Activated CD4-positive, CD25-positive, alpha-beta regulatory T cell treated with anti-CD3 and anti-CD28 coated beads, Interleukin-2, amount 50 U/mL, for 24 hours (primary cell): Measurements from ENCODE around the gene DAD1.

Experiments used
- ATAC-seq, 2 donors: fragments of 150-1000 bp; cut with Tn5 transposase; one replicate each; pipeline ENCODE4 v1.10.0; 2021; ENCODE audit warnings: mild to moderate bottlenecking in 1 of 2, moderate library complexity in 1 of 2

The DAD1 gene

DNA sequence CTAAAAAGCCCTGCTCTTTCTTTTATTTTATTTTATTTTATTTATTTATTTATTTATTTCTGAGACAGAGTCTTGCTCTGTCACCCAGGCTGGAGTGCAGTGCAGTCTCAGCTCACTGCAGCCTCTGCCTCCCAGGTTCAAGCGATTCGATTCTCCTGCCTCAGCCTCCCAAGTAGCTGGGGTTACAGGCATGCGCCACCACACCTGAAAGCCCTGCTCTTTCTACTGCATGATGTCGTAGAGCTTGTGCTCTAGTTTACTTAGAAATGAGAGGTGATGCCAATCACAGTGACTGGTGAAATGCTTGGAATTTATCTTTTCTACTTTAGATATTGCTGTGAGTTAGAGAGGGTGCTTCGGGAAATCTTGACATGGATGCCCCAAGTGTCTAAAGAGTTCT, 54.5 kb downstream of the DAD1 start:
- ATAC-seq: no peak

- no peak for ATAC-seq
Observed at GRCh38 chr14:22533739-22534359, 55.2 kb downstream of the DAD1 start.

GRCh38 chr14:22533057-22533704, 55.8 kb downstream of the DAD1 start:
- no peak for ATAC-seq

GRCh38 chr14:22532345-22533056, 56.5 kb downstream of the DAD1 start:
- ATAC-seq: no peak

- peak; percentile 81 to 83 for ATAC-seq
Observed at GRCh38 chr14:22531451-22532344, 57.3 kb downstream of the DAD1 start.

DNA sequence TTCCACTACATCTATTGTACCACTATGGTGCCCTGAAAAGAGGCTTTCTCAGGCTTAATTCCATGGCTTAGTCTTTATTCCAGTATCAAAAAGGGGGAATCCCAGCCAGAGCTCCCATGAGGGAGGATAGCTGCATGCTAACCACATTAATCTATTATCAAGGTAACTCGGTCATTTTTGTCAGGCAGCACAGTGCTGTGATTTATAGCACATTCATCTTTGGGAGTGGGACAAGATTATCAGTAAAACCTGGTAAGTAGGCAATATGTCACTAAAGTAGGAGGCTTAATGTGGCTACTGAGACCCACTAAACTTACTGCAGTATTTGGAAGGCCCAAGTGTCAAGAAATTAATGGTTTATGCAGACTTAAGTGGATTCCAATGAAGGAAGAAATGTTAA, 58.9 kb downstream of the DAD1 start:
- ATAC-seq: no peak

- ATAC-seq: no peak
Observed at GRCh38 chr14:22526744-22527143, 62.3 kb downstream of the DAD1 start.

- peak; percentile 21 to 37 for ATAC-seq
Observed at GRCh38 chr14:22526218-22526617, 62.8 kb downstream of the DAD1 start.

GRCh38 chr14:22524784-22525161, 64.3 kb downstream of the DAD1 start:
- ATAC-seq: peak; percentile 21 to 25

DNA sequence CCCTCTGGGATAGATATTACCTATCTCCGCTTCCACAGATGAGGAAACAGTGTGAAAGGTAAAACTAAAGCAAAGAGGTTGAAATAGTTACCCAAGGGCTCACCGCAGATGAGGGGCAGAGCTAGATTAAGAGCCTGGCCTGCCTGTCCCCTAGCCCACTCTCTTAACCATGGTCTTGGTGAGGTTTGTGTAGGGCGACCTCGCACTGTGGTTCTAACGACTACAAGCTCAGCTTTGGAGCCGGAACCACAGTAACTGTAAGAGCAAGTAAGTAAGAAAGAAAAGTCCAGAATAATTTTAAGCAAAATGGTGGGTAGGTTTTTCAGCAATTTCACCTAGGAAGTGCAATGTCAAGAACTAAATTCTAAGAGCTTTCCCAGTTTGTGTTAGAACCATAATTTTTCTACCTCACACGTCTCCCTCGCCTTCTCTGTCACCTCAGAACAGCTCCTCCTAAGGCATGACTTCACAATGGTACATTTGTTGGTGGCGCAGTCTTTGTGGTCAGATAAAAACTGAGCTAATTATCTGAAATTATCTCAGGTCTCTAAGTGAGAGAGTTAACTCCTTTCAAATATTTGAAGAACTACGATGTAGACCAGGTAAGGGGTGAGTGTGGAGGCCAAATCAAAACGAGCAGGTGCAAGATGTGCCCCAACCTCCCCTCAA, 64.8 kb downstream of the DAD1 start:
- peak in 1 of 2 donors; percentile 2 for ATAC-seq

- ATAC-seq: no peak
Observed at GRCh38 chr14:22523283-22523682, 65.7 kb downstream of the DAD1 start.

GRCh38 chr14:22522466-22522957, 66.5 kb downstream of the DAD1 start:
- peak; percentile 25 to 27 for ATAC-seq

DNA sequence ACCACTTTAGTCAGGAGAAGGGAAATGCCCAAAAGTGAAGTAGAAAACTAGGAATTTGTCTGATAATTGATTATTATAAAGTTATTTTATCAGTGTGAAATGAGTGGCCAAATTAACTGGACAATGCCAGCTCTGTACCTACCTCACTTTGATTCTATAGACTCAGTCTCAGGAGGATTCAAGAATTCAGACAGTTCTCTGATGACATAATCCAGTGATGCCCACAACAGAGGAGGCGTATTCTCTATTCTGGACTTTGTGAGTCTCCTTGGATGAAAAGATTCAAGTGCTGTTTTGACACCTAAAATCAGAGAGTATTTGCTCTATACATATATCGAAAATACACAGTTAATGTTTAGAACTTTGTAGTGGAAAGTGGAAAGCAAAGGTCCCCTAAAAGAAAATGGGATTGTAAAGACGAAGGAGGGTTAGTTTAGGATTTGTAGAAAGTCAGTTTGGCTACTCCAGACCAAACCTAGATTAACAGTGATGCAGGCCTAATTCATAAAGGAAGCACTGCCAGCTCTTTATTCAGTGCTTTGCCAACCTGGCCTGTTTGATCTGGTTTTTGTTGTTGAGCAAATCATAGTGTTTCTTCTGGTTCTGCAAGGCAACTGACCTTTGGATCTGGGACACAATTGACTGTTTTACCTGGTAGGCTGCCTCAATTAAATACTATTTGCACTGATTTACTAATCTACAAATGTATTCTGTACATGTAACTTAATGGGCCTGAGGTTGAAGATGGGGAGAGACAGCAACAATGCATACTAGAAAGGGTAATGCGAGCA, 67.4 kb downstream of the DAD1 start:
- ATAC-seq: no peak

DNA sequence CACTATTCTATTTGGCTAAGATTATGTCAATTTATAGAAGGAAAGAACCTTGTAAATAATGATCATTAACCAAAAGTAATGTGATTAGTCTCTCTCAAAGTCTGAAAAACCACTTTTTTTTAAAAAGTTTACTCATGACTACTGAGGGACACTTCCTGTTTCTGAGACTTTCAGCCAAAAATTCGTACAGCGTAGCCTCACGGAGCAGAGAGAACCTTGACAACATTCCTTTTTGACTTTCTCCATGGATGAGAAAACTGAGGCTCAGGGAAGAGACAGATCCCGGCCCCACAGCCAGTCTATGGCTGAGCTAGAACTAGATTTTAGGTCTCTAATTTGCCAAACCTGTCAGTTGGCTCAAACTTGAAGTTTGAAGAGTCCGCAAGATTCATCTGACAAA, 68.2 kb downstream of the DAD1 start:
- ATAC-seq: peak in 1 of 2 donors; percentile 17

DNA sequence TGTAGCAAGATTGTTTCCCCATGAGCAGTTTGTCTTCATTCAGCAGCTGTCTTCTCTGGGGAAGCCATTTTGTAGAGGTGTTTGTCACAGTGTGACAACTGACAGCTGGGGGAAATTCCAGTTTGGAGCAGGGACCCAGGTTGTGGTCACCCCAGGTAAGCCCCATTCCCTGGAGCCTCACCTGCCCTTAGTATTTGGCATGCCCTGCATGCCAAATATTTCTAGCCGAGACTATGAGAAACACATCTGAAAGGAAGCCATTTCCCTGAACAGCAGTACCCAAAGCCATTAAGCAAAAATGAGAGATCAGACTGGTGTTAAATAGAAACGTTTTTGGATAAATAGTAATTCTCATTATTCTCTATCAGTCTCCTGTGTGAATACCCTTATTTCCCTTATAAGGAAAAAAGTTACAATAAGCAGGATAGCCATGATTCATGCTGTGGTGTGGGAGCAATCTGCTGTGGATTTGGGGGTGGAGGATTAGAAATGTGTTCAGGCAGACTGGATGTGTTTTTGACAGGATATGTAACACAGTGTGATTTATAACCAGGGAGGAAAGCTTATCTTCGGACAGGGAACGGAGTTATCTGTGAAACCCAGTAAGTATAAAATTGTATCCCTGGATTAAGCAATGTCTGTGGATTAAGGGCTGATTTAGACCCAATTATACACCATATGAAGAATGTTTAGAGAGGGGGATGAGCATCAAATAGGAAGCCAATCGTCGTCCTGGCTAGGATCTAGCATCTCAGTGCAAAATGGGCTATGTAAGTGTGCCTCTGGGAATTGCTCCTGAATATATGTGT, 68.9 kb downstream of the DAD1 start:
- ATAC-seq: peak in 1 of 2 donors; percentile 9

- no peak for ATAC-seq
Observed at GRCh38 chr14:22518073-22518472, 71.0 kb downstream of the DAD1 start.

DNA sequence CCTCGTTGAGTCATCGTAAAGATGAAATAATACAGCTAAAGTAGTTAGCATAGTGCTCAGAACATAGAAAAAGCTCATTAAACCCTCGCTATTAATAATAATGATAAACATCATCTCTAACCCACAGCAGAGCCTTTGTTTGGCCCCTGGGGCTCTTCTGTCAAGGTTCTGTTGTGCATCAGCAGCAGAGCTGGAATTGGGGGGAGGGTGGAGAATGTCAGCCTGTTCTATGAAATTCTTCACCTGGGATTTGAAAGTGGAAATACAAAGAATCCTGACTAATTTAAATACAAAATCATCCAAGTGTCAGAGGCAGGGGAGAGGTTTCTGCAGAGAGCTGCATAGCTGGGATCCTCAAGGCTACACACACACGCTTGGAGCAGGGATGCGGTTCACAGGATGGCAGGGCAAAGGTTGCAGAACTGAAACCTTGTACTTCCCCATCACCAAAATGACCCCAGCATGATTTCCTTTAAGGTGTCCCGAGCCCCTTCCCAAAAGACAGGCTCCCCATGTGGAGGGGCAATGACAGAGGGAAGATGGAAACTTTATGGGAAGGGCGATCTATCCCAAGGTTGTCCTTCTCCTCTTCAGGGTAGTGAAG, 71.8 kb downstream of the DAD1 start:
- ATAC-seq: no peak

DNA sequence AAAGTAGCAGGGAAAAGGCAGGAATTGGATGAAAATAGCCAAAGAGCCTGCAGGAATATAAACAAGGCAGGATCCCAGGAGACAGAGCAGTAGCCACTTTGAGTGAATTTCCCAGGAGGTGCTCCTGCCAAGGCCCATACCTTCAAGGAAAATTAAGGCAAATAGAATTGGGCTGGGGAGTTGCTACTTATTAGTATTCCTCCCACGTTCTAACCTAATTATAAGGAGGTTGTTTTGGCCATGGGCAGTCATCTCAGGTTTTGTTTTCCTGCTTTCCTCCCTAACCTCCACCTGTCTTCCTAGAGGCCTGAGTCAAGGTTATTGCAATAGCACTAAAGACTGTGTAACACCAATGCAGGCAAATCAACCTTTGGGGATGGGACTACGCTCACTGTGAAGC, 73.1 kb downstream of the DAD1 start:
- ATAC-seq: no peak
